NCI-H69 (cell line): Measurements from ENCODE around the gene SLC6A3.
A peak's percentile ranks its signal among the peaks of the same experiment; 100 is the strongest.
"Not testable (repeated sequence)": the region's sequence is repeated elsewhere in the genome, so short reads cannot be mapped to it uniquely, and the experiment has no call there.

ENCODE experiments used
- DNase-seq: peaks from one replicate; lab custom pipeline; 2025; lab: John Stamatoyannopoulos, UW

Gene SLC6A3

DNA sequence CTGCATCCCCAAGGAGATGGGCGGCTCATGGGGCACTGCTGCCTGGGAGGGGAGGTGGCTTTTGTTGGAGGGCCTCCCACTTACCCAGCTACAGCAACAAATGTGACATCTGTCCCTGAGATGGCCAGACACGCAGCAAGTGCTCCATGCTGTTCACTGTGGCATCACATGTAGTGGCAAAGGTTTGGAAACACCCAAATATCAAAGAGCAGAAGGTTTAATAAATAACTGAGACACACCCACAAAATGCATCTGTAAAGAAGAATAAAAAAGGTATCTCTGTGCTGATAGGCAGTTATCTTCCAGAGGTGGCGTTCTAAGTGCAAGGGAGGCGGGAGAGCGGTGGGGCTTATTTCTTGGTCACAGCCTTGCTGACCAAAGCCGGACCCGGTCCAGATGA lies 77.0 kb downstream of the SLC6A3 start:
- DNase-seq = no peak

- no peak for DNase-seq
Measured at GRCh38 chr5:1367149-1367548, 78.1 kb downstream of the SLC6A3 start.

DNA sequence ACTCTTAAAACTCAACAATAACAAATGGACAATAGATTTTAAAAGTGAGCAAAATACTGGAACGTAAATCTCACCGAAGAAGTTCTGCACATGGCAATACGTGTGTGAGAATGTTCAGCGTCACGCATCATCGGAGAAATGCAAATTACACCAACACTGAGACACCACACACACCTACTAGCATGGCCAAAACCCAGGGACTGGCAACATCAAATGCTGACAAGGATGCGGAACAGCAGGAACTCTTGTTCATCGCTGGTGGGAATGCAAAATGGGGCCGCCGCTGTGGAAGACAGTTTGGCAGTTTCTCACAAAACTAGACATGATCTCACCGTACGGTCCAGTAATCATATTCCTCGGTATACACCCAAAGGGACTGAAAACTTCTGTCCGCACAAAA lies 78.7 kb downstream of the SLC6A3 start:
- no peak for DNase-seq

- DNase-seq = no peak
Measured at GRCh38 chr5:1364211-1364610, 81.0 kb downstream of the SLC6A3 start.

- DNase-seq = no peak
Measured at GRCh38 chr5:1363581-1363980, 81.7 kb downstream of the SLC6A3 start.

DNA sequence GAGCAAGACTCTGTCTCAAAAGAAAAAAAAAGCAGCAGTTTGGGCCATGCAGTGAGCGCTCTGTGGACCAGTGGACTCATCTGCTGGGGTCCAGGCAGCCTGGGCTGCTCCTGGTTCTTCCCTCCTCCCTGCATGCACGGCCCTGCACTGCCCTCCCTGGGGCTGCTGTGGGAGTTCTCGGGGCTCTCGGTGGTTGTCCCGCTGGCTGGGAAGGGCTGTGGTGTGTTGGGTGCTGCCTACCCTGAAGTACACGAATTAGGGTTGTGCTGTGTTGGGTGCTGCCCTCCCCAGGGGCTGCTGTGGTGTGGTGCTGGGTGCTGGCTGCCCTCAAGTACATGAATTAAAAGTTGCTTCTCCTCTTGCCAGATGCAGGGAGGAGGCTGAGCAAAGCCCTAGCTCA lies 82.1 kb downstream of the SLC6A3 start:
- DNase-seq = no peak

DNA sequence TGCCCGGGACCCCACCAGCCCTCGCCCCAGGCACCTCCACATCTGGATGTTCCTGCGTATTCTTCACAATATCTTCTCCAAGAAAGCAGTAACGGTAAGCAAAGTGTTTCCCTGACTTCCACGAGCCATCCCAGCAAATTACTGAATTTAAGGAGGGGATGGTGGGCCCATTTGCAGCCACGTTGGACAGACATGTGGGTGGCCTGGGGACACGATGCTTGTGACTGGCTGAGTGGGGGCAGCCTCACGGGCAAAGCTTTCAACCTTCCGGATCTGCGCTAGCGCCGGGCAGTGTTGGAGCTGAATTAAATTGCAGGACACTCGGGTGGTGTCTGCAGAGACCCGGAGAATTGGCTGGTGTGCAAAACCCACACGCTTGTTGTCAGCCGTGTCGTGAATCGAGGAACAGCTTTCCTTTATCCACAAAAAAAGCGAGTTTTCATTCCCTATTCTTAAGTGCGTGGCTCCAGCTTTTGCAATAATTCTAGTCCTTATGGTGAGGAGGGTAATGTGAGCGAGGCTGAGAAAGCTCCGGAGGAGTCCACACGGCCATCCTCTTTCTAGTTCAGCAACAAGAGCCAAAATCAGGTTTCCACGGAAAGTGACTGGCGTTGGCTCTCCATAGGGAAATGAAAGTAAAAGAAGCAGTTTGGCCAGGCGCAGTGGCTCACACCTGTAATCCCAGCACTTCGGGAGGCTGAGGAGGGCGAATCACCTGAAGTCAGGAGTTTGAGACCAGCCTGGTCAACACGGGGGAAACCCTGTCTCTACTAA lies 82.8 kb downstream of the SLC6A3 start:
- DNase-seq = no peak

DNA sequence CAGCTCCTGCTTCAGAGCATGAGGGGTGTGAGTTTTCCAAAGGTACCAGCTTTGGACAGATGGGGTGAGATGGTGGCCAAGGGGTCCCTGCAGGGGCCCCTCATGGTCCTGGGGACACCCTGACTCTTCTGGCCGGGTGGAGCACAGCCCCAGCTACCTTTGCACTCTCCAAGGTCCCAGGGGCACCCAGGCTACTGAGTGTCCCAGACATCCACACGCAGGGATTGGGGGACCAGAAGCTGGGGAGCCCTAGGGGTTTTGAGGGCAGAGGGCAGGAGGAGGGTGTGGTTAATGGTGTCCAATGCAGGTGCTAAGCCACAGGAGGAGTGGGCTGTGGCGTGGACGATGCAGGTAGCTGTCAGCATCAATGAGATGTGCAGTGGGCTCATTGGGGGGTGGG lies 84.4 kb downstream of the SLC6A3 start:
- DNase-seq = no peak

- DNase-seq = not testable (repeated sequence)
Measured at GRCh38 chr5:1360367-1360766, 84.9 kb downstream of the SLC6A3 start.

- DNase-seq = no peak
Measured at GRCh38 chr5:1359713-1360112, 85.5 kb downstream of the SLC6A3 start.

DNA sequence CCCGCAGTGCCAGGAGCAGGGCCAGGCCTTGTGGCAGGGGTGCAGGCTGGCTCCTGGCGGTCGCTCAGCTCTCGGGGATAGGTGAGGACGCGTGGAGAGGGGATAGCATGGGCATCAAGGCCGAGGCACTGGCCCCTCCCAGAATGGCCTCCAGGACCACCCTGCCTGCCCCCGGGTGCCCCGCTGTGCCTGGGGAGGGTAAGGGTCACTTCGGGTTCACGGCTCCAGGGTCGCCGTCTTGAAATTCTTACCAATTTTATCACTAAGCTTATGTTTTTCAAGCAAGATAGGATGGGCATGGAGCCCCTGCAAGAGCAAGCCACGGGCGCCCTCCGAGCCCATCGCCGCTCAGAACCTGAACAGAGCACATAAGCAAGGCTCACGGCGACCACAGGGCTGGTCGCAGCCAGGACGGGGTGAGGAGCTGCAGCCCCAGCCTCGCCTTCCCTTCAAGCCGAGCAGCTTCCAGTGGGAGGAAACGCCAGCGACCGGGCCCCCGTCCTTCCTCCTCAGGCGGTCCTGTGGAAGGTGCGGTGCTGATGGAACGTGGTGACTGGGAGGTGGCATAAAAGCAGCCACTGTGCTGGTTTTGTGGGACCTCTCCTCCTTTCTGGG lies 86.1 kb downstream of the SLC6A3 start:
- DNase-seq = no peak

DNA sequence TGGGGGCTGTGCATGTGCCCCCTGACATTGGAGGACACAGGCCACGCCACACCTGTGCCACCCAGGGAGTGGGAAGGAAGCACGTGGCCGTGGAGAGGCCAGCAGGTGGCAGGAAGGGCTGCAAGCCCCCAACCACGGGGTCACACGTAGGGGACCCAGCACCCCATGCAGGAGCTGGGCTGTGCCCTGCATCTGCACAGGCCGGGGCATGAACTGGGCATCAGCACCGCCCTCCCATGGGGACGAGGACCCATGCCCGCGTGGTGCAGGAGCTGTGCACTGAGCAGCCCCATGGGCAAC lies 86.6 kb downstream of the SLC6A3 start:
- no peak for DNase-seq

DNA sequence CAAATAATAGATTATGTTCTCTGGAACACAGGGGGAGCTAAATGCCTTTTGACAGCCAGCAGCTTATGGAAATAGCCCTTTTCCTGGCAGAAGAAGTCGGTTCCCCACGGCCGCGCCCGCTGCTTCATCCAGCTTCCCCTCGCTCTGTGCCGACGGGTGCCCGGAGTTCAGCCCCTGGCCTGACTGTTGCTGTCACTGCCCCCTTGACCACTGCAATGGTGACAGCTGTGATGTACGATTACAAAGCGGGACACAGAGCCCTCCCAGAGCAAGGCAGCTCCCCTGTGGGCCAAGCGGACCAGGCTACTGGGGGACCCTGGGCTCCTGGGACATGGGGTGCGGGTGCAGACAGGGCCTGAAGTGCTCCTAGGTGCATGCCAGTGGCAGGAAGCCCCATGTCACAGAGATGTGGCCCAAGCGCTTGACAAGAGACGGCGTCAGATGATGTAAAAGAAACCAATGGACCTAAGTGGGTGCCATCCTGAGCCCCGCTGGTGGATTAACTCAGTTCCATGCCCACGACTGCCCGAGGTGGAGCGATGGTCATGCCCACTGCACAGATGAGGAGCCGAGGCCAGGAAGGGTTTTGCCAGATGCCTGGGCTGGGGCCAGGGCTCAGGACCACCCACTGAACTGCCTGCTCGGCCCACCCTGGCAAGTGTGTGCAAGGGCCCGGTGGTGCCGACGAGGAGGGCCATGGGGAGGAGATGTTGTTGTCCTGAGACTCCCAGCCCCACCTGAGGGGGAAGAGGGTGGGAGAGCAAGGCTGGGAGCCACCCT lies 87.1 kb downstream of the SLC6A3 start:
- no peak for DNase-seq

DNA sequence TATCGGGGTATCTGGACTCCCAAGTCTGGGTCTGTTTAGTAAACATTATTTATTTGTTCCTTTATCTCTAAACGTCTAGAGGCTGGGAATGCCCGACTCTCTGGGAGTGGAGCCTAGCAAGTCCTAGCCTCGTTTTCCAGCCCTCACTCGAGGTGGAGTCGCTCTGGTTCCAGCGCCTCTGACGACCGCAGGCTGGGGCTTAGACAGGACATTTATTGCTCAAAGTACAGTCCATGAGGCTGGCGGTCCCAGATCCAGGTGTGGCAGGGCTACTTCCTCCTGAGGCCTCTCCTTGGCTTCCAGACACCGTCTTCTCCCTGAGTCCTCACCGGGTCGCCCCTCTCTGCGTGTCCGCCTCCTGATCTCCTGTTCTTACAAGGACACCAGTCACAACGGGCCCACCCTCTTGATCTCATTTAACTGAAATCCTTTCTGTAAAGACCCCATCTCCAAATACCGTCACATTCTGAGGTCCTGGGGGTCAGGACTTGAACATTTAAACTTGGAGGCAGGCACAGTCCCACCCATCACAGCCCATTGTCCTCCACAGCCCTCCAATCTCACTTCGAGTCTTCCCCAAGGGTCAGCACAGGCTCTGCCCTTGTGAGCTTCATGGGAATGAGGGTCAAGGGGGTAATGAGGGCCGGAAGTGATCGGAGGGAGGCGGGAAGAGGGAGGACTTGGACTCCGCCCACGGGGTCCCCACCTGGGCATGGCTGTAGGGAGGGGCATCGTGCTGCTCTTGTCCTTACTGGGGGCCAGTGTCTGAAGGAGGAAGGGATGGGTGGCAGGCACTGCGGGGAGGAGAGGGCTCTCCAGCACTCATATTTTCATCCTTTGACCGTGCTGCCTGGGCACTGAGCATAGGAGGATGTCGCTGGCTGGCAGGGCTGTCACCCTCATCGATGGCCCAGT lies 88.1 kb downstream of the SLC6A3 start:
- DNase-seq = no peak

- DNase-seq = no peak
Measured at GRCh38 chr5:1354576-1354975, 90.7 kb downstream of the SLC6A3 start.

DNA sequence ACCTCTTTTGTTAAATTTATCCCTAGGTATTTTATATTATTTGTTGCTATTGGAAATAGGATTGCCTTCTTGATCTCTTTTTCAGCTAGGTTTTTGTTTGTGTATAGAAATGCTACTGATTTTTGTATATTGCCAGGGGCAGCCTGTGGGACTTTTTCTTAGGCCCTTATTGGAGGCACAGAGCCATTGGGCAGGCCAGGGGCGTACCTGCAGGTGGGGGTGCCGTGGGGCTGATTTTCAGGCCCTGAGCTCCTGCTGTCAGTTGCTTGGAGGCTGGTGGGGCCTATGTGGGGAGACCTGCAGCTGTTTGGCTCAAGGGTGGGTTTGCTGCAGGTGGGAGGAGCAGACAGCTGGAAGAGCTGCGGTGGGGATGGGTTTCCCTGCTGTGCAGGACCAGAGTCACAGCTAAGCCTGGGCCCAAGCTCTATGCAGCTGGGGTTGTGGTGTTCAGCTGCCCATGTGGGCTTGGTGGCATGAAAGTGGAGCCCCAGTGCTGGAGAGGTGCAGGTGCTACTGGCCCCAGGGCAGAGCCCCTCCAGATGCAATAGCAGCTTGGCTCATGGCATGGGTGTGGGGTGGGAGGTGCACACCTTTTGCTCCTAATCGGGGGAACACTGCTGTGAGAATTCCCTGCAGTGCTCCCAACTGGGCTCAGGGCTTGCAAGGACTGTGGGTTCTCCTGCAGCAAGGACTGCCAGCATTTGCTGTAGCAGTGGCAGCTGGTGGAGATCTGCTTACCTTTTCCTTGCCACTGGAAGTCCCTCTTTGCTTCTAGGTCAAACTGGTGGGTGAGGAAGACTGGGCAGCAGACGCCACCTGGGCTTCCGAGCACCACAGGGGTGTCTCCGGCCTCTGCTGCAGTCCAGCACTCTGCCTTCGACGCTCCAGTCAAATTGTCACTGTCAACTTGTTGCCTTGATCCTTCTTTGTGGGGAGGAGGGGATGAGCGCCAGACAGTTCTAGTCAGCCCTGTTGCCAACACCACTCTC lies 92.7 kb downstream of the SLC6A3 start:
- DNase-seq = no peak

- no peak for DNase-seq
Measured at GRCh38 chr5:1351156-1351555, 94.1 kb downstream of the SLC6A3 start.

DNA sequence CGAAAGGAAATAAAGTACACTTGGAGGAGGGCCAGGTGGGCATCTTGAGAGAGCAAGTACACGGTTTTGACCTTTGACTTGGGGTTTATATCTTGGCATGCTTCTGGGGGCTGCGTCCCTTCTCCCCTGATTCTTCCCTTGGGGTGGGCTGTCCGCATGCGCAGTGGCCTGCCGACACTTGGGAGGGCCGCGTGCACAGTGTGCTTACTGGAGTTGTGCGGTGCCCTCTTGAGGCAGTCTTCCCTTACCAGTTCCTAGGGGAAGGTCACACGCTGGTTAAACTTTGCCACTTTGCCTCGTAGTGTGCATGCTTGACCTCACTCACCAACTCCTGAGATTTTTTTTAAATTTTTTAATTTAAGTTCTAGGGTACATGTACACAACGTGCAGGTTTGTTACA lies 96.0 kb downstream of the SLC6A3 start:
- peak; percentile 48 for DNase-seq

GRCh38 chr5:1348986-1349245 lies 96.3 kb downstream of the SLC6A3 start:
- DNase-seq = no peak

- DNase-seq = peak; percentile 29
Measured at GRCh38 chr5:1347571-1347970, 97.7 kb downstream of the SLC6A3 start.
